Measurements from ENCODE around the gene TMEM255B.

DNA sequence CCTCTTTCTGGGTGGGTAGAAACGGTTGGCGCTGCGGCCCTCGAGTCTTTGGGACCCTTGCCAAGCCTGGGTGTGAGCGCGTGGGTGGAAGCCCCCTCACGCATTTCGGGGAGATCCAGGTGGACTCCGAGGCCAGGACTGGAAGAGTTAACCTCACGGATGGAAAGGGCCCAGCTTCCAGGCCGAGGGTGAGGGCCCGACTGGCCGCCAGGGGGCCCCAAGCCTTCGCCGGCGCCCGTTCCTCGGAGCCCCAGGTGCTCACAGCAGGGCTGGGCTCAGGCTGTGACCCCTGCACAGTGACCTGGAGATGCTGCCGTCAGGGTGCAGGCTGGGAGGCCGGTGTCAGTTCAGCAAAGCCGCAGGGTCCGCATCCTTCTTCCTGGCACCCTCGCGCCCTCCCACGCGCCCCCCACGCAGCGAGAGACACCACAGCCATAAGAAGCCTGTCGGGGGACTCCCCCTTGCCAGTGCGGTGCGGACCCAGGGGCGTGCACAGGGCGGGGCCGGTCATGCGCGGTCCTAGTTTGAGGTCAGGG, 34.2 kb upstream of the TMEM255B start:
- TF ChIP-seq POLR2A (IDR thresholded peaks at IDR 0.05; ENCODE audit: low read length) (no peak), GATA1 (IDR thresholded peaks at IDR 0.05; ENCODE audit: low read depth, low read length) (no peak)
